ENCODE results near the gene THAP4.

Gene THAP4

DNA sequence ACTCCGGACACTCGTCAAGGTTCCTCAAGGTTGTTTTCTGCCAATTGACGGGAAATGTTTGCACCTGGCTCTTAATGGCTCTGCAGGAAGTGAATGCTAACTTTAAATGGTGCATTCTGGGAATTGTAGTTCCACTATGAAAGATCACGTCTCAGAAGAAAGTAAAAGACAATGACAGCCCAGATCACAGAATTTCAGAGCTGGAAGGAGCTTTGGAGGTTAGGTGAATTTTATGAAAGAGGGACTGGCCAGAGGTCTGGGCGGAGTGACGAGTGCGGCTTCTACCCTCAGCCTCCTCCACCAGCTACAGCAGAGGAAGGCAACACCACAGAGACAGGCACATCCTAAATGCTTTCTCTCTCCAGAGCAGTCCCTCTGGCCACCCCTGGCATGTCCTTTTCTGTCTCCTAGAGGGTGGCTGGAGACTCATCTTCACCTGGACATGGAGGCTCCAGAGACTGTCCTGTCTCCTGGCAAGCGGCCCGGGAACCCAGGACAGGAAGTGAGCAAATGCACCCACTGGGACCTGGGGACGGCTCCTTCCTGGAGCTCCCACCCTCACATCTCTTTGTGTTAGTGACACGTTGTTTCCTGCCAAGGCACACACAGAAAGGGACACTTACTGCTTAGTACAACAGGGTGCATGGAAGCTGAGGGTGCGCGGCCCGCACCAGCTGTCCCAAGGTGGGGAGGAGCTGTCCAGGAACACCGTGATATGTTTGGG, 19.4 kb downstream of the THAP4 start:
- TF ChIP-seq CTCF (IDR thresholded peaks at IDR 0.05; ENCODE audit: extremely low read depth, insufficient read depth, missing control alignments) = no peak
- peak; percentile 61 for DNase-seq (ENCODE audit: low spot score)
- in situ Hi-C loops (cut with MboI; ENCODE audit: low pct_unique_long_range_greater_than_20kb, low sequenced_read_pairs, unreplicated experiment) = no loop called here

GRCh38 chr2:241616168-241617125, 20.5 kb downstream of the THAP4 start:
- TF ChIP-seq CTCF (IDR thresholded peaks at IDR 0.05; ENCODE audit: extremely low read depth, insufficient read depth, missing control alignments) = no peak
- no peak for DNase-seq (ENCODE audit: low spot score)

DNA sequence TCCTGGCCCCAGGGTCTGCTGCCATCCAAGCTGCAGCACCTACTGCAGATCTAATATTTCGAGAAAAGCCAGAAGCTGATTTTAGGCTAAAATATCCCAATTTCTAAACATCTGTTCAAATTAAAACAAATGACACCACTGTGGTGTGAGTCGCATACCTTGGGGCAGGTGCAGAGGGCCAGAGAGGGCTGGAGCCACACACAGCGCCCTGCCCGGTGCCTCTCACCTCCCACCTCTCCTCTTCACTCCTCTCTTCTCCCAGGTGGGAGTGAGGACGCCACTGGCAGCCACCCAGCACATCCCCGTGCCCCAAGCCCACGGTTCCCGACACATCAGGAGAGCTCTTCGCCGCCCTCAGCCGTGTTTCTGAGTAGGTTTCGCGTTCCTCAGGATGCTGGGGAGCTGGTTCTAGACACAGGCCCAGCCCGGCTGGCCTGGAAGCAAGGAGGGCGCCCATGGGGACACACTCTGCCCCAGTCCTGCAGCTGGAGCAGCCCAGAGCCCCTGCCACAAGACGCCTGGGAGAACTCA, 21.4 kb downstream of the THAP4 start:
- in situ Hi-C loops (cut with MboI; ENCODE audit: low pct_unique_long_range_greater_than_20kb, low sequenced_read_pairs, unreplicated experiment) = no loop called here
- no peak for TF ChIP-seq CTCF (IDR thresholded peaks at IDR 0.05; ENCODE audit: extremely low read depth, insufficient read depth, missing control alignments)
- no peak for DNase-seq (ENCODE audit: low spot score)

More at GRCh38 chr2:241616168-241617125, 20.5 kb downstream of the THAP4 start:
- in situ Hi-C loops (cut with MboI; ENCODE audit: low pct_unique_long_range_greater_than_20kb, low sequenced_read_pairs, unreplicated experiment) = no loop called here

DNA sequence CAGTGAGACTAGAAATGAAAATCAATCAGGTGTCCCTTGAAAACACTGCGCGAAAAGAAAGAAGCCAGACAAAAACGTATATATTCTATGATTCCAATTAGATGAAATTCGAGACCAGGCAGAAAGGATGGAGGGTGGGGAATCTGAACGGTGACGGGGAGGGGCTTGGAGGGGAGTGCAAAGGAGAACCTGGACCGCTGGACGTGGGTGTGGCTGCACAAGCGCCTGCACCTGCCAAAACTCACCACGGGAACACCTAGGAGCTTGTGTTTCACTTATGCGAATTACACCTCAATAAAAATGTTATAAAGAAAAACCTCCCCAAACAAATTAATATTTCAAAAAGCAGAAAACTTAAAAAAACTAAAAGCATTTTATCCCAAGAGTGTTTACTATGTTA, 21.9 kb downstream of the THAP4 start:
- in situ Hi-C loops (cut with MboI; ENCODE audit: low pct_unique_long_range_greater_than_20kb, low sequenced_read_pairs, unreplicated experiment) = no loop called here
- no peak for TF ChIP-seq CTCF (IDR thresholded peaks at IDR 0.05; ENCODE audit: extremely low read depth, insufficient read depth, missing control alignments)

DNA sequence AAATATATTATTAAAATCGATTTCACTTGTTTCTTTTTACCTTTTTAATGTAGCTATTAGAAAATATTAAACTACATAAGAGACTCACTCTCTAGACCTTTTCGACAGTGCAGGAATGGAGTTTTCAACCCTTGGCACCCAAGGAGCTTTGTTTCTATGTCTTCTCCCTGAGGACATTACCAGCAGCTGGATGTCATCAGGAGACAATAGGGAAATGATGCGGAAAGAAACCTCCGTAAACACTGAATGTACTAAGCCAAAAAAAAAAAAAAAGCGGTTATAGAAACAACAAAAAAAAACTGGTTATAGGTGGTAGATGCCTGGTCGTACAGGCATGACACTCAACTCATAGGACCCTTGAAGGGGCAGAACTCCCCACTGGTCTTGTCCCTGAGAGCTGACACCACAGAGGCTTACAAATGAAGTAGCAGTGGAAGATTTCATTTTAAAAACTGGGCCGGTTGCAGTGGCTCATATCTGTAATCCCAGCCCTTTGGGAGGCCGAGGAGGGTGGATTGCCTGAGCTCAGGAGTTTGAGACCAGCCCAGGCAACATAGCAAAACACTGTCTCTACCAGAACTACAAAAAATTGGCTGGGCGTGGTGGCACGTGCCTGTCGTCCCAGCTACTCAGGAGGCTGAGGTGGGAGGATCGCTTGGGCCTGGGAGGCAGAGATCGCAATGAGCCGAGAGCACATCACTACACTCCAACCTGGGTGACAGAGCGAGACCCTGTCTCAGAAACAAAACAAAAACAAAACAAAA, 23.8 kb downstream of the THAP4 start:
- no peak for TF ChIP-seq CTCF (IDR thresholded peaks at IDR 0.05; ENCODE audit: extremely low read depth, insufficient read depth, missing control alignments)
- no peak for DNase-seq (ENCODE audit: low spot score)
- in situ Hi-C loops (cut with MboI; ENCODE audit: low pct_unique_long_range_greater_than_20kb, low sequenced_read_pairs, unreplicated experiment) = no loop called here

More for the DNA sequence above, 21.9 kb downstream of the THAP4 start:
- no peak for DNase-seq (ENCODE audit: low spot score)
